Ovary (tissue), 9 donors: ENCODE data around the gene STK38. TPM values are rescaled to one million over a fixed set of nuclear protein-coding genes. Genes with fewer than 3 reads are reported as not detected.

Experiments used
- DNase-seq, 5 donors: peaks; one replicate each; pipeline ENCODE4 v3.0.0-alpha.2; 2019 to 2020
- H3K27ac ChIP-seq, 2 donors: fragments of 200-600 bp; one replicate each; pipeline versions ENCODE4 v1.5.1 to v1.8.0; 2019 to 2022
- H3K27me3 ChIP-seq: fragments of 200-600 bp; one replicate; pipeline ENCODE4 v1.8.0; 2022
- H3K36me3 ChIP-seq: fragments of 200-600 bp; sonication (generic); one replicate; pipeline ENCODE4 v1.5.1; 2019
- H3K4me1 ChIP-seq: one replicate; pipeline ENCODE4 v1.8.1; 2013; ENCODE audit warnings: mild to moderate bottlenecking, moderate library complexity; ENCODE audit not compliant: insufficient read depth
- H3K4me3 ChIP-seq: fragments of 200-600 bp; sonication (generic); one replicate; pipeline ENCODE4 v1.5.1; 2017
- H3K9me3 ChIP-seq, 2 donors: fragments of 200-600 bp in 1 of 2; sonication (generic) in 1 of 2; one replicate each; pipeline versions ENCODE4 v1.5.1 to v1.8.1; 2013 to 2019; ENCODE audit warnings: mild to moderate bottlenecking in 1 of 2, moderate library complexity in 1 of 2
- CTCF ChIP-seq, 3 donors: fragments of 450-650 bp in 2 of 3; fragments of 200-600 bp in 1 of 3; IDR thresholded peaks; one replicate each; pipeline versions ENCODE4 v1.5.1 to v1.8.0; 2016 to 2022; ENCODE audit warnings: antibody characterized with exemption in 3 of 3, mild to moderate bottlenecking in 1 of 3
- EP300 ChIP-seq: sonication (generic); formaldehyde crosslinking; IDR thresholded peaks from one replicate; pipeline ENCODE4 v1.6.1; 2017; ENCODE audit warnings: antibody characterized with exemption
- POLR2A ChIP-seq: fragments of 450-650 bp; IDR thresholded peaks from one replicate; pipeline ENCODE4 v1.6.1; 2017; ENCODE audit warnings: antibody characterized with exemption, mild to moderate bottlenecking, moderate library complexity
- WGBS, 3 donors: extraction: QIAGEN DNeasy Blood & Tissue Kit in 1 of 3; methylation state at CpG; one replicate each; pipeline versions ENCODE4 v1.1.5 to v1.1.7; 2013 to 2017; 5-methylcytosine and 5-hydroxymethylcytosine counted together
- intact Hi-C, 4 donors: fragments of 100-400 bp; cut with DNase I; formaldehyde crosslinking; loops; one replicate each; pipeline versions ENCODE4 v1.11.0 to v1.15.1; 2022 to 2023
- polyA plus RNA-seq, 2 donors: library from polyadenylated mRNA; stranded (reverse); fragments of 200-250 nt in 1 of 2; fragments of 350-450 nt in 1 of 2; fragmentation: Illumina TruSeq in 1 of 2; extraction: RNeasy Lipid Tissue Mini Kit (QIAGEN cat#74804) in 1 of 2; gene quantifications; one replicate each; pipeline ENCODE4 v1.2.3, GENCODE V29; 2013 to 2014
- total RNA-seq, 7 donors: library from RNA; depleted of rRNA in 2 of 7; stranded (reverse); fragments of >200 nt in 2 of 7; fragmentation: NEBNext Ultra II Directional in 3 of 7; extraction: Animal tissue kit (Norgen Biotek cat#: 25700) in 3 of 7; gene quantifications; one replicate each; pipeline versions ENCODE4 v1.1.0 to v1.2.4, GENCODE V29; 2016 to 2023
- donor health status: DM: no; HTN: no; CAD: no; lungs with moderate emphysema.
- donor health status: DM: no; HTN: no; CAD: no.
- donor health status: Bipolar disorder and iron deficiency.
- donor health status: DM: yes; HTN: yes; CAD: no.
- donor health status: DM: no; HTN: no; CAD: no.
- donor health status: DM: yes; HTN: yes; CAD: no.

Gene STK38
- total and polyA plus RNA-seq, 9 donors: 8.9 to 35.4 (median 15.5) TPM

DNA sequence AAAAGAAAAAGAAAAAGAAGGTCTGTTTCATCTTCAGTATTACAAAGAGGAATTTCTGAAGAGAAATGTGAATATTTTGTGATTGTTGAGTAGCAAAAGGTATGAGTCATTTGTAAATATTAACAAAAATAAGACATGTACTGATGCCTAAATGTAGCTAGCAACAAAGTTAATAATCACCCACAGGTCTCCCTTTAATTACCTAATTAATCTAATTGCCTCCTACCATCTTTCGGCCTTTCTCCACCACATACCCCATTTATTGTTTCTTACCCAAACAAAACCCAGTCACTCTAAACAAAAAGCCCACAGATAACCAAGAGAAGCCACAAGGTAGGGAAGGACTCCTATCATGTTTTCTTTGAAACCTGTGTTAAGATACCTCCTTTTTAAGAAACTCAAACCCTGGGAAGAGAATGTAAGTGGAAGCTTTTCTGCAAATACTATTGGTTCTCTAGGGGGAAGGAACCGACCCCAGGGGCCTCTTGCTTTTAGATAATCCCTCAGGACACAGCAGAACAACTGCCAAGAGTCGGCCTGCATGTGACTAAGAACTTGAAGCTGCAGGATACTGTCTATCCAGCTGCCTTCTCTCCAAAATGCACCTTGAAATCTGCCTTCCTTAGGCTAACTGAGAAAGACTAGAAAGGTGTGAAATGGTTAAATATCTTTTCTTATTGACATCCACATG is 16.1 kb upstream of the STK38 start:
- Histone ChIP-seq H3K4me1 (no peaks in the 10 kb centered on the region), H3K9me3 (no peaks in the 10 kb centered on the region), H3K27me3 (no peaks in the 10 kb centered on the region), H3K36me3 (no peaks in the 10 kb centered on the region), H3K4me3 (no peak overlapping the region), H3K27ac (no peak overlapping the region)
- WGBS, 3 donors: 44 to 47% (median 44%) methylated on average over 3 of the region's 3 CpGs
- intact Hi-C loops: no loop called here
- TF ChIP-seq EP300 (no peak), POLR2A (no peak), CTCF (IDR thresholded peaks at IDR 0.05) (no peak)
- DNase-seq: peak in 1 of 5 donors; percentile 27

- no peak overlapping the region for H3K4me3 ChIP-seq
- DNase-seq: no peak
- no peaks in the 10 kb centered on the region for H3K9me3 ChIP-seq
- TF ChIP-seq CTCF (IDR thresholded peaks at IDR 0.05) (no peak), EP300 (no peak), POLR2A (no peak)
- no peaks in the 10 kb centered on the region for H3K4me1 ChIP-seq
- no peaks in the 10 kb centered on the region for H3K36me3 ChIP-seq
- WGBS, 3 donors: 86 to 94% (median 92%) methylated on average over 4 of the region's 4 CpGs
- no peak overlapping the region for H3K27ac ChIP-seq
- no peaks in the 10 kb centered on the region for H3K27me3 ChIP-seq
- intact Hi-C loops: no loop called here
Observed at GRCh38 chr6:36560822-36561221, 13.5 kb upstream of the STK38 start.

- no peaks in the 10 kb centered on the region for H3K9me3 ChIP-seq
- no peak for DNase-seq
- H3K4me3 ChIP-seq: no peak overlapping the region
- H3K27me3 ChIP-seq: no peaks in the 10 kb centered on the region
- H3K4me1 ChIP-seq: no peaks in the 10 kb centered on the region
- 61 to 63% (median 61%) methylated on average over 7 of the region's 7 CpGs for WGBS, 3 donors
- intact Hi-C loops: no loop called here
- no peak overlapping the region for H3K27ac ChIP-seq
- H3K36me3 ChIP-seq: no peaks in the 10 kb centered on the region
- TF ChIP-seq CTCF (IDR thresholded peaks at IDR 0.05): no peak
- no peak for TF ChIP-seq POLR2A
- TF ChIP-seq EP300: no peak
Observed at GRCh38 chr6:36559011-36559793, 11.9 kb upstream of the STK38 start.

GRCh38 chr6:36556281-36556680 is 9.0 kb upstream of the STK38 start:
- no peaks in the 10 kb centered on the region for H3K27me3 ChIP-seq
- no peak for DNase-seq
- WGBS, 3 donors: 89 to 95% (median 94%) methylated on average over 5 of the region's 5 CpGs
- no peak overlapping the region for H3K27ac ChIP-seq
- intact Hi-C loops: no loop called here
- TF ChIP-seq CTCF (IDR thresholded peaks at IDR 0.05) (no peak), POLR2A (no peak), EP300 (no peak)
- no peaks in the 10 kb centered on the region for H3K4me1 ChIP-seq
- H3K4me3 ChIP-seq: no peak overlapping the region
- no peaks in the 10 kb centered on the region for H3K9me3 ChIP-seq
- no peaks in the 10 kb centered on the region for H3K36me3 ChIP-seq
